ENCODE data around the gene UGT3A2. TPM values are rescaled to one million over a fixed set of nuclear protein-coding genes. Genes with fewer than 3 reads are reported as not detected.
A peak's percentile ranks its signal among the peaks of the same experiment; 100 is the strongest.

Gene UGT3A2
- 0.53 and 0.67 TPM in 2 replicates for total RNA-seq
- long read RNA-seq, partial matches to known transcripts, result 0 of 4 reads
- long read RNA-seq, other reads (novel, unspliced or antisense), result 1 of 4 reads

- Mint-ChIP-seq H3K27ac (no peak within 1 kb of the TSS), H3K27me3 (peaks cover 55% of the 10 kb centered on the region)
These were observed at the start of gene UGT3A2 for GRCh38 chr5:36066540-36067210. Gene UGT3A2, minus strand, starts transcription at chr5:36066882. Its CDS starts 93 bp downstream, at chr5:36066789.

GRCh38 chr5:36111238-36111637 is 44.6 kb upstream of the UGT3A2 start:
- Mint-ChIP-seq H3K4me1 (ENCODE audit: low read depth) (peaks cover 19% of the 10 kb centered on the region), H3K36me3 (ENCODE audit: insufficient read depth) (peaks cover 11% of the 10 kb centered on the region), H3K4me3 (ENCODE audit: low read depth) (no peak overlapping the region)

More at GRCh38 chr5:36066540-36067210, at the start of gene UGT3A2:
- H3K36me3 Mint-ChIP-seq (ENCODE audit: insufficient read depth), result no peaks in the 10 kb centered on the region
- peaks cover 2% of the 10 kb centered on the region for H3K4me1 Mint-ChIP-seq (ENCODE audit: low read depth)
- no peak for TF ChIP-seq CTCF (IDR thresholded peaks at IDR 0.05; ENCODE audit: unreplicated experiment)
- peak within 1 kb of the TSS; percentile 74 for H3K4me3 Mint-ChIP-seq (ENCODE audit: low read depth)
- no peaks in the 10 kb centered on the region for H3K9me3 Mint-ChIP-seq (ENCODE audit: low read depth)
- no peak for DNase-seq (ENCODE audit: low spot score, unreplicated experiment)

GRCh38 chr5:36108758-36109460 is 42.2 kb upstream of the UGT3A2 start:
- peaks cover 10% of the 10 kb centered on the region for H3K36me3 Mint-ChIP-seq (ENCODE audit: insufficient read depth)
- no peaks in the 10 kb centered on the region for H3K9me3 Mint-ChIP-seq (ENCODE audit: low read depth)
- H3K27me3 Mint-ChIP-seq, result no peaks in the 10 kb centered on the region
- no peak for DNase-seq (ENCODE audit: low spot score, unreplicated experiment)
- H3K27ac Mint-ChIP-seq, result no peak overlapping the region
- H3K4me3 Mint-ChIP-seq (ENCODE audit: low read depth), result no peak overlapping the region
- peaks cover 22% of the 10 kb centered on the region for H3K4me1 Mint-ChIP-seq (ENCODE audit: low read depth)
- no peak for TF ChIP-seq CTCF (IDR thresholded peaks at IDR 0.05; ENCODE audit: unreplicated experiment)

More at GRCh38 chr5:36111238-36111637, 44.6 kb upstream of the UGT3A2 start:
- TF ChIP-seq CTCF (IDR thresholded peaks at IDR 0.05; ENCODE audit: unreplicated experiment), result no peak
- H3K27ac Mint-ChIP-seq, result no peak overlapping the region
- no peaks in the 10 kb centered on the region for H3K27me3 Mint-ChIP-seq
- DNase-seq (ENCODE audit: low spot score, unreplicated experiment), result no peak
- H3K9me3 Mint-ChIP-seq (ENCODE audit: low read depth), result no peaks in the 10 kb centered on the region

GRCh38 chr5:36105819-36106218 is 39.1 kb upstream of the UGT3A2 start:
- no peak for TF ChIP-seq CTCF (IDR thresholded peaks at IDR 0.05; ENCODE audit: unreplicated experiment)
- Mint-ChIP-seq H3K4me3 (ENCODE audit: low read depth) (no peak overlapping the region), H3K27ac (no peak overlapping the region), H3K27me3 (no peaks in the 10 kb centered on the region), H3K36me3 (ENCODE audit: insufficient read depth) (peaks cover 10% of the 10 kb centered on the region), H3K4me1 (ENCODE audit: low read depth) (peaks cover 8% of the 10 kb centered on the region), H3K9me3 (ENCODE audit: low read depth) (no peaks in the 10 kb centered on the region)
- DNase-seq (ENCODE audit: low spot score, unreplicated experiment), result no peak

GRCh38 chr5:36099748-36100147 is 33.1 kb upstream of the UGT3A2 start:
- no peaks in the 10 kb centered on the region for H3K27me3 Mint-ChIP-seq
- H3K4me1 Mint-ChIP-seq (ENCODE audit: low read depth), result peaks cover 4% of the 10 kb centered on the region
- peaks cover 6% of the 10 kb centered on the region for H3K9me3 Mint-ChIP-seq (ENCODE audit: low read depth)
- no peak overlapping the region for H3K4me3 Mint-ChIP-seq (ENCODE audit: low read depth)
- H3K36me3 Mint-ChIP-seq (ENCODE audit: insufficient read depth), result peaks cover 2% of the 10 kb centered on the region
- no peak for TF ChIP-seq CTCF (IDR thresholded peaks at IDR 0.05; ENCODE audit: unreplicated experiment)
- peak overlapping the region; percentile 68 for H3K27ac Mint-ChIP-seq
- DNase-seq (ENCODE audit: low spot score, unreplicated experiment), result no peak

All from progenitor cell of endocrine pancreas (in vitro differentiated cells).